HG02763 (cell line): ENCODE measurements around the gene CFAP45.
A peak's percentile ranks its signal among the peaks of the same experiment; 100 is the strongest.
"Not testable (repeated sequence)": the region's sequence is repeated elsewhere in the genome, so short reads cannot be mapped to it uniquely, and the experiment has no call there.

Experiments
- ATAC-seq: cut with Tn5 transposase; IDR thresholded peaks from one replicate; pipeline ENCODE4 v1.9.1; 2021; ENCODE audit warnings: mild to moderate bottlenecking, moderate library complexity; ENCODE audit not compliant: unreplicated experiment

CFAP45 gene

DNA sequence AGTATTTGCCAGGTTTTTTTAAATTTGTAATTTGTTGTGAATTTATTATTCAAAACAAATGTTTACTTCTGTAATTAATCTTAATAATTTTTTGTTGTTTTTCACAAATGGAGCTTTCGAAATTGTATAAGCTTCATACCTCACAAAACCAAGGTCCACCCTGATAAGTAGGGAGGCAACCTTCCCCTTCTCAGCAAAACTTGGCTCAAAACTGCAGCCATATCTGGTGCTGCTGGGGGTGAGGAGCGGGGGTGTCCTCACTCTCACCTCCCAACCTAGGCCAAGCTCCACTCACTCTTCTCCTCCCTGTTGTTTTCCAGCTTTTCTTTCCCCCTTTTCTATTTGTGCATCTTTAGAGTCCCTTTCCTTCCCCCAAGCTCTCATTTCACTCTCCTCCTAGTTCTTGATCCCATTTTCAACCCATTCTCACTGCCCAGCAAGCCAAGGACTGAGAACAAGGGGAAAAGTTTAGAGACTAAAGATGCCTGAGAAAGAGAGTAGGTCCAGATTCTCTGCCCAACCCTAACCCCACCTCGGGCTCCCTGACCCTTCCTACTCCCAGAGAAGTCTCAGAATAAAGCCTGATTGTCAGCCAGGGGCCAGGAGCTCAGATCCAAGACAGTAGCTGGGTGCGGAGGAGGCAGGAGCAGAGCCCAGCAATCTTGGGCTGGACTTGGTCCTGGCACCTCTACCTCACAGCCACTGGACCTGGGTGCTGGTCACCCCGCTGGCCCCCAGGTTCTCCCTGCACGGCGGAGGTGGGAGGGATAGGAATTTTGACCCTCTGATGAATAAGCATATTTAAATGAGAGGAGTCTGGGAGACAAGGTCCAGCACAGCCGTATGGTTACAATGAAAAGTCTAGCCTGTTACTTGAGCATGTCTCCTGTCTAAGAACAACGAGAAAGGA lies 8.3 kb upstream of the CFAP45 start:
- no peak for ATAC-seq

DNA sequence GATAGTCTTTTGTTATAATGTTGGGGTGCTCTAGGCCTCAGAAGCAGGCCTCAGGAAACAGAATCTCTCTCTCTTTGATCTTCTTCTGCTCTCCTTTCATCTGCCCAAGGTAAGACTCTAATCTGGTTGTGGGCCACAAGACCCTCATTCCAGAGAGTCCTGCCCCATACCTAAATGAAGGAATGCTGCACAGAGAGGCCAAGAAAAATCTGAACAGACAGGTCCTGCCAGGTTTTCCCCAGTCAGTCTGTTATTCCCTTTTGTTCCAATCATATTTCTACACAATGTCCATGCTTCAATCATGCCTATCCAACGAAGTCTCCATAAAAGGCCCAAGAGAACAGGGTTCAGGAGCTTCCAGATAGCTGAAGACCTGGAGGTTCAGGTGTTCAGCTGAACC lies 7.0 kb upstream of the CFAP45 start:
- no peak for ATAC-seq

DNA sequence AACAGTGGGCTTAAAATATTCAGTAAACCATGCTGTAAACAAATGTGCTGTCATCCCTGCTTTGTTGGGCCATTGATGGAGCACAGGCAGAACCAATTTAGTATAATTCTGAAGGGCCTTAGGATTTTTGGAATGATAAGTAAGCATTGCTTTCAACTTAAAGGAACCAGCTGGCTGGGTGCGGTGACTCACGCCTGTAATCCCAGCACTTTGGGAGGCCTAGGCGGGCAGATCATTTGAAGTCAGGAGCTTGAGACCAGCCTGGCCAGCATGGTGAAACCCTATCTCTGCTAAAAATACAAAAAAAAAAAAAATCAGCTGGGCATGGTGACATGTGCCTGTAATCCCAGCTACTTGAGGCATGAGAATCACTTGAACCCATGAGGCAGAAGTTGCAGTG lies 4.1 kb upstream of the CFAP45 start:
- not testable (repeated sequence) for ATAC-seq

DNA sequence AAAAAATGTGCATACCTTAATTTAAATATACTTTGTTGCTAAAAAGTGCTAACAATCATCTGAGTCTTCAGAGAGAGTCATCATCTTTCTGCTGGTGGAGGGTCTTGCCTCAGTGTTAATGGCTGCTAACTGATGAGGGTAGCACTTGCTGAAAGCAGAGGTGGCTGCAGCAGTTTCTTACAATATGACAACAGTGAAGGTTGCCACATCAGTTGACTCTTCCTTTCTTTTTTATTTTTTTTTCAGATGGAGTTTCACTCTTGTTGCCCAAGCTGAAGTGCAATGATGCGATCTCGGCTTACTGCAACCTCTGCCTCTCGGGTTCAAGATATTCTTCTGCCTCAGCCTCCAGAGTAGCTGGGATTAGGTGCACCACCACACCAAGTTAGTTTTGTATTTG lies 2.6 kb upstream of the CFAP45 start:
- no peak for ATAC-seq

DNA sequence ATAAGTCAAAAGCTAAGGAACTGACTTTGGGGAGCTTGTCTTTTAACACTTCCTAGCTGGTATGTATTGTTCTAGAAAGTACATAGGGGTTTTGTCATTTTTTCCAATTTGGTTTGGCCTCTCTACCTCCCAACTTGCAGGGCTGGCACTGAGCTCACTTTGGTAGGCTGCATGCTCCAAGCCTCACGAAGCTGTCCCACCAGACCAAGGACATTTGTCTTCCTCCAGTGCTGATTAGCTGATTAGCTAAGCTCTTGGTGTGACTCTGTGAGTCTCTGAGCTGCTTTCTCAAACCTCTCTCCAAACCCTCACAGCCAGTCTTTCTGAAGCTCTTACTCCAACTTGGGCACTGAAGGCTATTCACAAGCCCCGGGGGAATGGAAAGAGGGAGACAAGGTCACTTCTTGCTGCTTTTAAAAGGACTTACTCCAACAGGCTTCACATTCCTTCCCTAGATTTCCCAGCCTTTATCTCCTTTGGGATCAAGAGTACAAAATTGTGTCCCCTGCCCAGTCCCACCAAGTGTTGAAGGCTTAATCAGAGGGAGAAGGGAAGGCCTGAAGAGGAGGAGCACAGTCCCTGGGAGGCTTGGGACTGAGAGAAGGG lies 893 bp upstream of the CFAP45 start:
- ATAC-seq: no peak

DNA sequence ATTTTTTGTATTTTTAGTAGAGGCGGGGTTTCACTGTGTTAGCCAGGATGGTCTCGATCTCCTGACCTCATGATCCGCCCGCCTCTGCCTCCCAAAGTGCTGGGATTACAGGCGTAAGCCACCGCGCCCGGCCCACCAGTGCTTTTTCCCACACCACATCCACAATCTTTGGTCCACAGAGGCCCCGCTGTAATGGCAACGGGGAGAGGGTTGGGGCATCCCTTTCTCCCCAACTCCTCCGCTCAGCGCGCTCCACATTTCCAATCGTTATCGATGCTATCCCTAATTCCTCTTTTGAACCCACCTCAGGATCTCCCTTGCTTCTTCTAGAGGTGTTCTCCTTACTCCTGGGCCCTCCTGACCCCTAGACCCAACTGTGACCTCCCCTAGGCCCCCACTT lies 331 bp downstream of the CFAP45 start:
- ATAC-seq: not testable (repeated sequence)

DNA sequence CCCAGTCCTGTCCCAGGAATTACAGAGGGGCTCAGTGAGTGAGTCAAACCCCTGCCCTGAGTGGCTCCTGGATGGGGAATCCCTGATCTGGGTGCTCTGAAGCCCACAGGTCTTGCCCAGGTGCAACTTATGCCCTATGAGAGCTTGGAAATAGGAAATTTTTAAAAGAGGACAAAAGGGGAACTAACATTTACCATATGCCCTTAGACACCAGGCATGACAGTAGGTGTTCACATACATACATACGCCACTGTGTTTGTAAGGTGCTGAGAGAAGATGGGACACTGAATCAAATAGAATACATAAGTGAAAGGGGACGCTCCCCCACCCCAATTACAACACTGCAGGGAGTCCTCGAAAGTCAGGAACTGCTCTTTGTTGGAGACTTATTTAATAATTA lies 1.4 kb downstream of the CFAP45 start:
- ATAC-seq: no peak

DNA sequence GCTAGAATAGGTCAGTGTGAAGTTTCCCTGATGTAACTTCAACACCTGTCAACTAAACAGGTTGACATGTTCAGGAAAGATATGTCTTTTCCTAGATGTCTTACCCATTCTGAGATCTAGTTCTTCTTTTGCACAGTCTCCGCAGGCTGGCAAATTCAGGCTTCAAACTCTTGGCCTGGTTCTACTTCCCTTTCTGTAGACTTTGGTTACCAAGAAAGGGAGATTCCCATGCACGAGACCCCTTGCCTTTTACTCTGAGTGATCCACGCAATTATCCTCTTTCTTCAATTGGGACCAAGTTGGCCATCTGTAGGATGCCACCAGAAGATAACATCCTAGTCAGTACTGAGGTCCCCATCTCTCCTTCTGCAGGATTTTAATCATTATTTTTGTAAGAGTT lies 2.0 kb downstream of the CFAP45 start:
- ATAC-seq: no peak

DNA sequence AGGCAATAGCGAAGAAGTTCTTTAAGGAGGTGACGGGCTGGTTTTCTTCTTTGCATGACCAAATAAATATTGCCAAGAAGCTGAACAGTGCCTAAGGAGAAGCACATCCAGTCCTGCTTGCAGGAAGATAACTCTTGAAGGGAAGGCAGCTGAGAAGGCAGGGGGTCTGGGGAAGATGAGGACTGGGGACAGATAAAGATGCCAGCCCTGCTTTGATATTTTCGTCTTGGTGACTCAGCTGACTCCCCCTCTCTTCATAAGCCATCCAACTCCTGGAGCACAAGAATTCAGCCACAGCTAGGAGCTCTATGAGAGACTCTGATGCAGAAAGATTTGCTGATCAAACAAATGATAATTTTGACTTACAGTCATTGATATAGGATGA lies 3.4 kb downstream of the CFAP45 start:
- ATAC-seq: no peak

DNA sequence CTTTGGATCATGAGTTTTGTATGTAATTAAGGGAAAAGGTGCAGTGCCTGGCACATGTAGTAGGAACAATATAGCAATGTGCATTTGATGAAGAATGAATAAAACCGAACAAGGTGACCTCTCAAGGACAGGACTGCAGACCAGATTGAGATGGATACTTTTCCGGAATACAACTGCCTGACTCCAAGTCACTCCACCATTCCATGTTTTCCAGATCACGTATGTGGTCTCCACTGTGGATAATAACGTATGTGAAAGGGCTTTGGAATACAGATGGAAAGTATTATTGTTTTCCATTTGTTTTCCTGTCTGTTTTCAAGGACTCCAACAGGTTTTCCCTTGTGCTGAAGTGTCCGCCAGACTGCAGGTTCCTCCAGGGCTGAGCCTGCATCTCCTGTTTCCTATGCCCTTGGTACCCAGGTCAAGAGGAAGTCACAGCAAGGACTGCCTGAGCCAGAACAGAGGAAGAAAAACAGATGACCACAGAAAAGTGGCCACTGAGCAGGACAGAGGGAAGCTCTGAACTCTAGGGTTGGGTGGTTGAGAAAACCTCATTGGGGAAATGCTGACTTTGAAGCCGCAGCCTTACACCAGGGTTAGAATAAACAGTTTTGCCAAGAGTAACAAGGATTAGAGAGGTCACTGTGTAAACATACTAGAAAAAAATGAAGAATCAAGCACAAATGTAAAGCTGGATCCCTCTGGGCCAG lies 4.0 kb downstream of the CFAP45 start:
- no peak for ATAC-seq

DNA sequence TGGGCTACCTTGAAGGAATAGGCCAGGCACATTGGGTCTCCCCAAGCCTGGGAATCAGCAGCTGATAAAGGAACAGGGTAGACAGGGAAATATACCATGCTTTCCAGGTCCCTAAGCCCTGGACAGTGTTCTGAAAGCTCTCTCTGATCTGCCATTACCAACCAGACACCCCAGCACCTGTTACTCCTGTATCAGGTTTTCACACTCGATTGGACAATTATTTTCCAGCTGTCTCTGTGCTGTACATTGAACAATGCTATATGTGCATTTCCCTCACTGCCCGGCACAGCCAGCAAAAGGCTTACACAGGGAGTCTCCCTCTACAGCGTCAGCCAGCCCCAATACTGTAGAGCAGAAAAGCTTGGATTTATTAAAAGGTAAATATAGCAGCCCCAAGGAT lies 4.7 kb downstream of the CFAP45 start:
- no peak for ATAC-seq

DNA sequence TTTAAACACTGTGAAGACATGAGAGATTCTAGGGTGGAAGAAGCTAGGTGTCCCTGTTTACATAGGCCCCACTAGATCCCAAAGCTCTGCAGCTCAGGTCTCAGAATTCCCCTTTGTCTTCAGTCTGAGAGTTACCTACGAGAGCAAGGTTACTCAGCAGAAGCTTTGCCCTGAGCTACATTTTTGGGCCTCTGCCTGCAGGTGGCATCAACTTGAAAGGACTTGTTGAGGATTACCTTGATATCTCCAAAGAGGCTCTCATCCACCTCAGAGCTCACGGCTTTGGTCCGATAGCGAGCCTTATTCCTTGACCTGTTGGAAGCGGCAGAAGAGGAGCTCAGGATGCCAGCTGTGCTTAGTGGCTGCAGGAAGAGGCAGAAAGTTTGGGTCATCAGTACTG lies 7.0 kb downstream of the CFAP45 start:
- no peak for ATAC-seq

DNA sequence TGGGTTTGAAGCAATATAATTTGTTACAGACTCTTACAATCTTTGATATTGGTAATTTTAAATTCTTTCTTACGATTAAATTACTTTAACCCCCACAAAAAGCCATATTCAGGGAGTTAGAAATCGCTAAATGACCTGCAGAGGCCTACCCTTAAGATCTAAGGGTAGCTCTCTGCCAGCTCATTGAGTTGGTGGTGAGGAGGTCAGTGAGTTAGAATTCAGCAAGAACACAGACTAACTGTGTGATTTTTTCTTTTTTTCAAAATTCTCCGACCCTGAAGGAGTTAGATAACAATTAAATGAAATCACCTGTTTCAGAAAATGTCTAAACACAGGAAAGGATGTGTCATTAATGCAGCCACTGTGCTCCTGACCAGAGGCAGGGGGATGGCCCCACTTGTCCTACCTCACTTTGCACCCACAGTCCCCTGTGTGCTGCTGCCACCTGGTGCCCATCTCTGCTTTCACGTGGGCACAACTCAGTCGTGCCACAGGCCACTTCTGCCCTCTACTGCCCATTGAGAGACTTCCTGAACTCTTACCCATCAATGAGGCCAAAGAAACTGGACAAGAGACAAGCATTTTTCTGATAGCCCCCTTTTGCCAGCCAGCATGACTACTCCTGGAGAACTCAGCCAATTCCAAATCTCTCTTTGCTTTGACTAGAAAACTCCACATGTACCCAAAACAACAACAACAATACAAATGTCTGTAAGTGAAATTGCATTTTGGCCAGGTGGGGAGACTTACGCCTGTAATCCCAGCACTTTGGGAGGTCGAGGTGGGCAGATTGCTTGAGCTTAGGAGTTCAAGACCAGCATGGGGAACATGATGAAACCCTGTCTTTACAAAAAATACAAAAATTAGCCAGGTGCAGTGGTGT lies 8.4 kb downstream of the CFAP45 start:
- ATAC-seq: peak; percentile 63

DNA sequence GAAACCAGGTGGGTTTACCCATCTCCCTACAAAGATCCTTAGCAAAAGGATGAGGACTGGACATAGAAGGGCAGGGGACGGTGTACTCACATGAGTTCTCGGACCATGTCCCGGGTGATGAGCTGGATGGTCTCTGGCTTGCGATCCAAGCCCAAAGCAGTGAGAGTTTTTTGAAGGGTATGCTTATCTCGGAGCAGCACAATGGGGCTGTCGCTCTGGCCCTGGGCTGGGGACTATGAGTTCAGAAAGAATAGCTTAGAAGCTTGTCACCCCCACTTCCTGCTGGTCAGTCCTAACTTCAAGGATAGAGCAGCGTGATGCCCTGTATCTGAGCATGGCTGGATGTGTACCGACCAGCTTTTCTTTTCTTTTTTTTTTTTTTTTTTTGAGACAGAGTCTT lies 9.6 kb downstream of the CFAP45 start:
- ATAC-seq: no peak

DNA sequence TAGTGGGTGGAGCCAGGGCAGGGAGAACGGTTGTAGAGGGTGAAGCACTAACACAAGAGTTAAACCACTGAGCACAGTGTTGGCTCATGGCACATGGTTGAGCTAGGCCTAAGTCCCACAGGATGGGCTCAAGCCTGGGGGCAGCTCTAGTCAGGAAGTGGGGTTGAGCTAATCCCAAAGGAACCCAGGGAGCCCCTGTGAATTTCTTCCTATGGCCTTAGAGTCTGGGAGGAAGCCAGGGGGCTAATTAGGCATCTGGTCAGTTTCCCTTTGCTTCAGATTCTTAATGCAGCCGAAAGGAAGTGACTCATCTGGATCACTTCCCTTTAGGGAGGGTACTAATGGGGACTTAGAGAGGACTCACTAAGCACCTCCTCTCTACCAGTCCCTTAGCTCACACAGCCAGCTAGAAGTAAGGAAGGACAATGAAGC lies 10.1 kb downstream of the CFAP45 start:
- ATAC-seq: peak; percentile 84

DNA sequence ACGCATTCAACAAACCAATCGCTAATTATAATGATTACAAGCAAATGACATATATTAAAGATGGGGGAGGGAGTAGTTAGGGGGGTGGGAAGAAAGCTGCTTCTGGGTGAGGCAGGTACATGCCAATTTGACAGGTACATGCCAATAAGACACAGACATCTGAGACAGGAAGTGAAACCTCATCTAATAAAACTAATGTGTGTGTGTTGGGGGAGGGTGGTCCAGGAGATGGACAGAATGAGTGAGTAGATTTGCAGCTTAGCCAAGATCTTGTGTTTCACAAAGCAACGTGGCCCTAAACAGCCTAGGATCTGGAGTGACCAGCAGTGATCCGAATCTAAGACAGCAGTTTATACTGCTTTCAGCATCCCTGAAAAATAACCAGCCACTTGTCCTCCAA lies 10.8 kb downstream of the CFAP45 start:
- no peak for ATAC-seq

DNA sequence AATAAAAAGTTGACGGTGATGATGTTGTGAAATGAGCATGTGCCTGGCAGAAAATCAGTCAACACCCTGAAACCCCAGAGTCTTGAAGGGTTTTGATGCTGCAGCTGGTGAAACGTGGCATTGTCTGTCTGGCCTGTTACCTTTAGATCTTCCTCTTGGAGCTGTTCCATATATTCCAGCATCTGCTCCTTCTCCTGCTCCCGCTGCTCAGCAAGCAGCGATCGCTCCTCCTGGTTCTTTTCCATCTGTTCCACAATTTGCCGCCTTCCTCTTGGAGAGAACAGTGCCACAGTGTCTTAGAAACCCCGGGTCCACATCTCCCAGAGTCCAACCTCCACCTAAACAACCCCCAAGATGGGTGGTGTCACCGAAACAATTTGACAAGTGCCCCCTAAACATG lies 15.7 kb downstream of the CFAP45 start:
- ATAC-seq: no peak

DNA sequence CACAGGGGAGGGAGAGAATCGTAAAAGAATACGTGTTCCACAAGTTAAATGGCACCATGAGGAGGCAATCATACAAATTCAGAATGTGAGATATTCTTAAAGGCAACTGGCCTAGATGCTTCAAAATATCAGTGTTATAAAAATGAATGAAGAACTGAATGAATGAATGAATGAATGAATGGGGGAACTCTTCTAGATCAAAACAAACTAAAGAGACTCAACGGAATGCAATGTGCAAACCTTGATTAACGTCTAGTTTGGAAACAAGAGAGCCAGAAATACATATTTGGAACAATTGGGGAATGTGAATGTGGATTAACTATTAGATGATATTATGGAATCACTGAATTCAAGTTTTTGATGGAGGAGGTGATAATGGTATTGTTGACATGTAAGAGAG lies 16.8 kb downstream of the CFAP45 start:
- no peak for ATAC-seq

DNA sequence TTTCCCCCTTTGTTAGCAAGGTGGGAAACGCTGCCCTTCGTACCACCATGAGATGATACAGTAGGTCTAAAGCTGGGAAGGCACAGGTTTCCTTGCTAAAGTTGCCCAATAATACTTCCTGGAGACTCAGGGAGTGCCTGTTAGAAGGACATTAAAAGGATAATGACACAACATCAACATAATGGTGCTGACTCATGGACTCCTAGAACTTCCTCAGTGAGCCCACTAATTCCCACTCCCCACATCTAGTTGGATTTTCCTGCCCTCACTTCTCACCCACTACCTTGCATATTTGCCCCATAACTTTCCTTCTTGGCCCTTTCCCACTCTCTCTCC lies 17.5 kb downstream of the CFAP45 start:
- no peak for ATAC-seq

DNA sequence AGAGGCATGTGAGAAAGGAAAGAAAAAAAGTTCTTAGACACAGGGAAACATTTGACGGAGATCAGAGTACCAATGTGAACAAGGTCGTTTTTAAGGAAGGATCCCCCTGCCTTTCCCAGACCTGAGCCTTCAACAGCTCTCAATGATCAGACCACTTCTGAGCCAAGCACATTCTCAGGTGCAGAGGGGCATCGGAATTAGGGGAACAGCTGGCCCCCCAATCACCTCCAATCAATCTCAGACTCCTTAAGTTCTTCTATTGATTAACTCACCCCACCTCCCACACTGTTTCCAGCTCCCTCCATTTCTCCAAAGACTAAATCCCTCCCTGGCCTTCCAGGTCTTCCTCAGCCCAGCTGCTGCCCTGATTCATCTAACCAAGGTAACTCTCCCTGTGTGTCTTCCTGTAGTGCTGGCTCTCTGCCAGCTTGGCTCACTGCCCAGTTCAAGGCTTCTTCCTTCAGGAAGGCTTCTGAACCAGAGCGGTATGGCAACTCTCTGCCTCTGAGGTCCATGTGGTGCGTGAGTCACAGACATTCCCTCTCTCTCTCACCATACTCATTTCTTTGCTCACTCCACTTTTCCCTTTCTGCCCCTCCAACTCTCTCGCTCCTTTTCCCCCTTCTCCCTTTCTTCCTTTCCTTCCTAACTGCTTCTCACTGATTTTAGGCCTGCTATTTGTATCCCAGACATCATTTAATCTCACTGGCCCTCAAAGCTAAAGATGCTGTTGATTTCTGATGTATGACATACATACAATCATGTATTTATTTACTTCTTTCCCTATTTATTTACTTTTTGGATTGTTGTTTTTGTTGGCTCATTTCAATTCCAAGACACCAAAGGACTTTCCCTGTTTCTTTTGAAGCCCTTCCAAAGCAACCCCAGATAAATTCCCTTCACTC lies 18.1 kb downstream of the CFAP45 start:
- no peak for ATAC-seq
